Mesendoderm (in vitro differentiated cells): ENCODE data around the gene CDC6. TPM values are rescaled to one million over a fixed set of nuclear protein-coding genes. Genes with fewer than 3 reads are reported as not detected.

Experiments
- DNase-seq: peaks from one replicate; pipeline ENCODE4 v3.0.0; 2013
- H2AK5ac ChIP-seq: 2 replicates; pipeline ENCODE4 v1.6.1; 2013; ENCODE audit warnings: low read length, inconsistent platforms
- H2BK120ac ChIP-seq: 2 replicates; pipeline ENCODE4 v1.6.1; 2013; ENCODE audit warnings: low read depth, mild to moderate bottlenecking, low read length, moderate library complexity, mixed read lengths
- H2BK15ac ChIP-seq: replicated peaks from 2 replicates; pipeline ENCODE4 v1.6.1; 2013; ENCODE audit warnings: low read depth, mild to moderate bottlenecking, moderate library complexity
- H2BK5ac ChIP-seq: 2 replicates; pipeline ENCODE4 v1.6.1; 2013; ENCODE audit warnings: low read length, inconsistent platforms
- H3K18ac ChIP-seq: 2 replicates; pipeline ENCODE4 v1.6.1; 2013; ENCODE audit warnings: mild to moderate bottlenecking, low read length, mixed read lengths
- H3K23ac ChIP-seq: one replicate; pipeline ENCODE4 v1.6.1; 2013; ENCODE audit warnings: low read length
- H3K27ac ChIP-seq: 2 replicates; pipeline ENCODE4 v1.5.1; 2013; ENCODE audit warnings: low read depth, mild to moderate bottlenecking, inconsistent platforms, low read length, moderate library complexity
- H3K27me3 ChIP-seq: 2 replicates; pipeline ENCODE4 v1.6.1; 2013; ENCODE audit warnings: low read length, control low read depth, mild to moderate bottlenecking, inconsistent platforms; ENCODE audit not compliant: insufficient read depth, poor library complexity
- H3K36me3 ChIP-seq: 2 replicates; pipeline ENCODE4 v1.6.1; 2013; ENCODE audit warnings: low read length, inconsistent platforms; ENCODE audit not compliant: control insufficient read depth, insufficient read depth
- H3K4ac ChIP-seq: one replicate; pipeline ENCODE4 v1.6.1; 2013; ENCODE audit warnings: low read depth, mild to moderate bottlenecking, low read length, moderate library complexity
- H3K4me1 ChIP-seq: 2 replicates; pipeline ENCODE4 v1.6.1; 2013; ENCODE audit warnings: low read depth, low read length, inconsistent platforms; ENCODE audit not compliant: control insufficient read depth
- H3K4me2 ChIP-seq: 2 replicates; pipeline ENCODE4 v1.6.1; 2013; ENCODE audit warnings: low read length
- H3K4me3 ChIP-seq: 2 replicates; pipeline ENCODE4 v1.5.1; 2013; ENCODE audit warnings: mild to moderate bottlenecking, low read length
- H3K56ac ChIP-seq: one replicate; pipeline ENCODE4 v1.6.1; 2013; ENCODE audit warnings: low read length
- H3K79me1 ChIP-seq: 2 replicates; pipeline ENCODE4 v1.6.1; 2013; ENCODE audit warnings: low read length, inconsistent platforms
- H3K79me2 ChIP-seq: 2 replicates; pipeline ENCODE4 v1.6.1; 2013; ENCODE audit warnings: mild to moderate bottlenecking, low read length; ENCODE audit not compliant: control insufficient read depth, insufficient read depth
- H3K9ac ChIP-seq: 2 replicates; pipeline ENCODE4 v1.6.1; 2013; ENCODE audit warnings: low read length, inconsistent platforms
- H4K5ac ChIP-seq: one replicate; pipeline ENCODE4 v1.6.1; 2013; ENCODE audit warnings: low read length
- H4K8ac ChIP-seq: one replicate; pipeline ENCODE4 v1.6.1; 2013; ENCODE audit warnings: low read depth, mild to moderate bottlenecking, control low read depth, low read length, moderate library complexity
- WGBS: extraction: QIAGEN DNeasy Blood & Tissue Kit; methylation state at CpG from one replicate; pipeline ENCODE4 v1.1.7; 2013; ENCODE audit warnings: low lambda C conversion rate, missing lambda C conversion rate; ENCODE audit not compliant: insufficient coverage; ENCODE audit errors: extremely low coverage; 5-methylcytosine and 5-hydroxymethylcytosine counted together
- polyA plus RNA-seq, 2 experiments: library from polyadenylated mRNA; stranded (reverse); fragments of 200-250 nt; gene quantifications; one replicate each; pipeline ENCODE4 v1.2.3, GENCODE V29; 2013

CDC6 gene
- 114 TPM for polyA plus RNA-seq (2013, experiment 1 of 2)
- 117 TPM for polyA plus RNA-seq (2013, experiment 2 of 2)

DNA sequence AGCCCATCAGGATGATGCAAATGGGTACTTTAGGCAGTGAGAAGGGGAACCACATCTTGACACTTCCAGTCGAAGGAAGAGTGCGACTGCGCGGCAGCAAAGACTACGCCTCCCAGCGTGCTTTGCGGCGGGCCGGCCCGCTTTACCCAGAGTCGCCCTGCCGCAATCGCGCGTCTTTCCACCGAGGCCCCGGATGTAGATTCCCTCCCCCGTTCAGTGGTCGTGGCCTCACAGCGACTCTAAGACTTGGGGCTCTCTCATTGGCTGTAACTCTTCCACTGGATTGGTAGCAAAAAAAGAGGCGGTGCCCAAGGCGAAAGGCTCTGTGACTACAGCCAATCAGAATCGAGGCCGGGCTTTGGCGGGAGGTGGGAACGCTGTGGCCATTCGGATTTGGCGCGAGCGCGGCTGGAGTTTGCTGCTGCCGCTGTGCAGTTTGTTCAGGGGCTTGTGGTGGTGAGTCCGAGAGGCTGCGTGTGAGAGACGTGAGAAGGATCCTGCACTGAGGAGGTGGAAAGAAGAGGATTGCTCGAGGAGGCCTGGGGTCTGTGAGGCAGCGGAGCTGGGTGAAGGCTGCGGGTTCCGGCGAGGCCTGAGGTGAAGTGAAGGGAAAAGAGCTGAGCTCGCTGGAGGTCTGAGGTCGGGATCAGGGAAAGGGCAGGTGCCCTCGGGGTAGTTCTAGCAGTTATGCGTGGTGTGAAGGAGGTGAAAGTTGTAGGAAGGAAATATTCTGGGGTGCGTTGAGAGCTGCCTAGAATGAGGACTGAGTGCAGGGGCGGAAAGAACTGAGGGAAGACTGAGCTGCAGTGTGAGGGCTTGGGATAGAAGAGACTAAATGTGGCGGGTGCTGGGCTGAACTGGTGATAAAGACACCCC, at the start of gene CDC6:
TSS of gene CDC6 (plus strand) at position 386 of the 876 bp plus-strand sequence. CDS start 1,542 bp downstream, outside the sequence.
- no peak within 1 kb of the TSS for H2BK5ac ChIP-seq
- H4K5ac ChIP-seq = no peak within 1 kb of the TSS
- no peak within 1 kb of the TSS for H3K4ac ChIP-seq
- H3K79me2 ChIP-seq = peaks cover 23% of the 10 kb centered on the region
- peak within 1 kb of the TSS; percentile 35 for H3K27ac ChIP-seq
- no peak within 1 kb of the TSS for H3K23ac ChIP-seq
- H3K56ac ChIP-seq = peak within 1 kb of the TSS; percentile 98
- H3K79me1 ChIP-seq = peaks cover 9% of the 10 kb centered on the region
- H4K8ac ChIP-seq = no peak within 1 kb of the TSS
- peak; percentile 100 for DNase-seq
- H3K9ac ChIP-seq = peak within 1 kb of the TSS; percentile 93
- H2BK15ac ChIP-seq = no peak within 1 kb of the TSS
- H3K4me3 ChIP-seq = peak within 1 kb of the TSS; percentile 83
- peak within 1 kb of the TSS; percentile 2 for H3K18ac ChIP-seq
- WGBS = no CpG with 5 or more reads among the region's 47 CpGs
- peak within 1 kb of the TSS; percentile 62 for H2AK5ac ChIP-seq
- peak within 1 kb of the TSS; percentile 61 for H3K4me2 ChIP-seq
- H2BK120ac ChIP-seq = no peak within 1 kb of the TSS
- H3K27me3 ChIP-seq = no peaks in the 10 kb centered on the region
- peaks cover 3% of the 10 kb centered on the region for H3K36me3 ChIP-seq
- peaks cover 2% of the 10 kb centered on the region for H3K4me1 ChIP-seq

- no peaks in the 10 kb centered on the region for H3K36me3 ChIP-seq
- no peak overlapping the region for H3K23ac ChIP-seq
- H3K9ac ChIP-seq = no peak overlapping the region
- no peaks in the 10 kb centered on the region for H3K4me1 ChIP-seq
- no peaks in the 10 kb centered on the region for H3K27me3 ChIP-seq
- H2AK5ac ChIP-seq = no peak overlapping the region
- no peak overlapping the region for H2BK5ac ChIP-seq
- no peak overlapping the region for H3K4ac ChIP-seq
- no peak overlapping the region for H3K27ac ChIP-seq
- peaks cover 4% of the 10 kb centered on the region for H3K79me1 ChIP-seq
- no CpG with 5 or more reads among the region's 4 CpGs for WGBS
- H3K18ac ChIP-seq = no peak overlapping the region
- H3K56ac ChIP-seq = no peak overlapping the region
- no peak overlapping the region for H4K8ac ChIP-seq
- H2BK120ac ChIP-seq = no peak overlapping the region
- peaks cover 2% of the 10 kb centered on the region for H3K79me2 ChIP-seq
- no peak overlapping the region for H4K5ac ChIP-seq
- no peak overlapping the region for H3K4me2 ChIP-seq
- no peak for DNase-seq
- H3K4me3 ChIP-seq = no peak overlapping the region
- H2BK15ac ChIP-seq = no peak overlapping the region
Observed at GRCh38 chr17:40241252-40241834, 46.3 kb upstream of the CDC6 start.

DNA sequence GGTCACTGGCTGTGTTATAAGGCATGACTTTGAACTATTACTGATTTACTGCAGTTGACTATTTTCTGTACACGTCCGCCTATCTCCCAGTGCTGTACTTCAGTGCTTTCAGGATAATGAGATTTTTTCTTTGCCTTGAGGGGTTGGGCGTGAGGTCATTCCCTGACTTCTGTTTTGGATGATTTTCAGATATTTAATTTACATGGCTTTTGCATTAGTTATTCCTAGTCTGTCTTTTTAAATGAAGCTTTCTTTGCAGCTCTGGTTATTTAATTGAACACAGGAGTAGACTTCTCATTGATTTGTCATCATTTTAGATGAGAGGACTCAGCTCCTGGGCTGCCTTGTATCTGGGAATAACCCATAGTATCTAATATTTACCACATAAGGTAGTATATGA, 44.9 kb upstream of the CDC6 start:
- Histone ChIP-seq H3K27ac (no peak overlapping the region), H2BK15ac (no peak overlapping the region), H3K23ac (no peak overlapping the region), H4K5ac (no peak overlapping the region), H3K79me2 (peaks cover 2% of the 10 kb centered on the region), H3K56ac (no peak overlapping the region), H3K4ac (no peak overlapping the region), H2BK120ac (no peak overlapping the region), H3K27me3 (no peaks in the 10 kb centered on the region), H3K4me1 (no peaks in the 10 kb centered on the region), H3K9ac (no peak overlapping the region), H2AK5ac (no peak overlapping the region), H3K4me2 (no peak overlapping the region), H2BK5ac (no peak overlapping the region), H4K8ac (no peak overlapping the region), H3K4me3 (no peak overlapping the region), H3K79me1 (peaks cover 4% of the 10 kb centered on the region), H3K18ac (no peak overlapping the region), H3K36me3 (no peaks in the 10 kb centered on the region)
- no peak for DNase-seq
- WGBS = no CpG with 5 or more reads among the region's 3 CpGs

GRCh38 chr17:40243761-40244160, 43.9 kb upstream of the CDC6 start:
- peaks cover 2% of the 10 kb centered on the region for H3K79me2 ChIP-seq
- H2BK120ac ChIP-seq = no peak overlapping the region
- H3K4me2 ChIP-seq = no peak overlapping the region
- H4K5ac ChIP-seq = no peak overlapping the region
- no peak for DNase-seq
- no peaks in the 10 kb centered on the region for H3K4me1 ChIP-seq
- H2BK5ac ChIP-seq = no peak overlapping the region
- no peak overlapping the region for H3K9ac ChIP-seq
- no peak overlapping the region for H4K8ac ChIP-seq
- no peaks in the 10 kb centered on the region for H3K36me3 ChIP-seq
- no peak overlapping the region for H2AK5ac ChIP-seq
- H3K27me3 ChIP-seq = no peaks in the 10 kb centered on the region
- H3K4me3 ChIP-seq = no peak overlapping the region
- no peak overlapping the region for H3K56ac ChIP-seq
- H3K18ac ChIP-seq = no peak overlapping the region
- no peak overlapping the region for H2BK15ac ChIP-seq
- no CpG with 5 or more reads among the region's 3 CpGs for WGBS
- no peak overlapping the region for H3K23ac ChIP-seq
- no peak overlapping the region for H3K4ac ChIP-seq
- H3K79me1 ChIP-seq = peaks cover 4% of the 10 kb centered on the region
- H3K27ac ChIP-seq = no peak overlapping the region

DNA sequence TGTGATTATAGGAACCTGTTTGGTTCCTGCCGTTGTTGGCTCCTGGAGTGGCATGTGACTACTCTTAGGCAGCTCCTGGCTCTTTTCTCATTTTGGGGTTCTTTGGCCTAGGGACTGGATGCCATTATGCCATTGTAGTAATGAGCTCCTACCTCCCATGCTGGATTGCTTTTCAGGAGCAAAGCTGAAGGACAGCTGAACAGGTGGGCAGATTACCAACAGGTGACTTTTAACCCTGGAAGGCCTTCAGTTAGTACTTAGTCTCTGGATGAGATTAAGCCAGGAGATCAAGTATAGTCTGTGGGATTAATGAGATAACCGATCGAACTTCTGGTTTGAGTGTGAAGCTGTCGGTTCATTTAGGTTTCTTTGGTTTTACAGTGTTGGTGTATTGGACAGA, 43.4 kb upstream of the CDC6 start:
- Histone ChIP-seq H3K27ac (no peak overlapping the region), H2BK15ac (no peak overlapping the region), H3K79me1 (peaks cover 4% of the 10 kb centered on the region), H3K4me3 (no peak overlapping the region), H3K18ac (no peak overlapping the region), H3K4ac (no peak overlapping the region), H2BK120ac (no peak overlapping the region), H3K4me2 (no peak overlapping the region), H4K5ac (no peak overlapping the region), H3K23ac (no peak overlapping the region), H2AK5ac (no peak overlapping the region), H3K56ac (no peak overlapping the region), H3K79me2 (peaks cover 2% of the 10 kb centered on the region), H3K36me3 (no peaks in the 10 kb centered on the region), H2BK5ac (no peak overlapping the region), H3K9ac (no peak overlapping the region), H3K27me3 (no peaks in the 10 kb centered on the region), H4K8ac (no peak overlapping the region), H3K4me1 (no peaks in the 10 kb centered on the region)
- DNase-seq = no peak
- no CpG with 5 or more reads among the region's 4 CpGs for WGBS
